Fibroblast of lung (primary cell): Measurements from ENCODE around the gene CFAP97D2.

Experiments used
- EZH2 ChIP-seq: IDR thresholded peaks from 2 replicates; pipeline ENCODE4 v1.5.1; 2012; ENCODE audit warnings: low read length, control low read depth, mild to moderate bottlenecking; ENCODE audit errors: missing control alignments
- TF ChIP-seq, protein P1 (sequence below), 2 donors: IDR thresholded peaks in 1 of 2; conservative IDR thresholded peaks in 1 of 2; 1 replicate in 1 of 2; 2 replicates in 1 of 2; pipeline ENCODE4 v1.5.1; 2011 to 2012; ENCODE audit warnings: low read length in 2 of 2, control low read depth in 1 of 2, inconsistent platforms in 1 of 2, low read depth in 1 of 2, mild to moderate bottlenecking in 1 of 2

- TF ChIP-seq, protein P1, sequence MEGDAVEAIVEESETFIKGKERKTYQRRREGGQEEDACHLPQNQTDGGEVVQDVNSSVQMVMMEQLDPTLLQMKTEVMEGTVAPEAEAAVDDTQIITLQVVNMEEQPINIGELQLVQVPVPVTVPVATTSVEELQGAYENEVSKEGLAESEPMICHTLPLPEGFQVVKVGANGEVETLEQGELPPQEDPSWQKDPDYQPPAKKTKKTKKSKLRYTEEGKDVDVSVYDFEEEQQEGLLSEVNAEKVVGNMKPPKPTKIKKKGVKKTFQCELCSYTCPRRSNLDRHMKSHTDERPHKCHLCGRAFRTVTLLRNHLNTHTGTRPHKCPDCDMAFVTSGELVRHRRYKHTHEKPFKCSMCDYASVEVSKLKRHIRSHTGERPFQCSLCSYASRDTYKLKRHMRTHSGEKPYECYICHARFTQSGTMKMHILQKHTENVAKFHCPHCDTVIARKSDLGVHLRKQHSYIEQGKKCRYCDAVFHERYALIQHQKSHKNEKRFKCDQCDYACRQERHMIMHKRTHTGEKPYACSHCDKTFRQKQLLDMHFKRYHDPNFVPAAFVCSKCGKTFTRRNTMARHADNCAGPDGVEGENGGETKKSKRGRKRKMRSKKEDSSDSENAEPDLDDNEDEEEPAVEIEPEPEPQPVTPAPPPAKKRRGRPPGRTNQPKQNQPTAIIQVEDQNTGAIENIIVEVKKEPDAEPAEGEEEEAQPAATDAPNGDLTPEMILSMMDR (conservative IDR thresholded peaks at IDR 0.05 in 1 of 2, IDR thresholded peaks at IDR 0.05 in 1 of 2; ENCODE audit: low read depth in 1 of 2, low read length in 2 of 2): no peak
- TF ChIP-seq EZH2: no peak
Observed at GRCh38 chr13:114213980-114214379, 34.9 kb downstream of the CFAP97D2 start.
